ACC112 (cell line): ENCODE data around the gene LZTR1.

Experiments
- H2AFZ ChIP-seq: fragments of 200-600 bp; sonication (generic); one replicate; pipeline ENCODE4 v1.6.0; 2017; ENCODE audit warnings: antibody characterized with exemption, low read length; ENCODE audit not compliant: unreplicated experiment
- H3K27ac ChIP-seq: fragments of 200-600 bp; sonication (generic); 2 replicates; pipeline ENCODE4 v1.5.1; 2014; ENCODE audit warnings: low read depth, mild to moderate bottlenecking, antibody characterized with exemption, low read length, moderate library complexity
- H3K27me3 ChIP-seq: fragments of 200-600 bp; sonication (generic); 2 replicates; pipeline ENCODE4 v1.6.1; 2014; ENCODE audit warnings: mild to moderate bottlenecking, antibody characterized with exemption, low read length, moderate library complexity, mixed read lengths; ENCODE audit not compliant: insufficient read depth
- H3K36me3 ChIP-seq: fragments of 200-600 bp; sonication (generic); 2 replicates; pipeline ENCODE4 v1.6.1; 2016; ENCODE audit warnings: mild to moderate bottlenecking, antibody characterized with exemption, low read length, moderate library complexity, mixed read lengths; ENCODE audit not compliant: insufficient read depth
- H3K4me1 ChIP-seq: fragments of 200-600 bp; sonication (generic); one replicate; pipeline ENCODE4 v1.6.1; 2016; ENCODE audit warnings: low read length, mixed read lengths; ENCODE audit not compliant: insufficient read depth, unreplicated experiment, control insufficient read depth
- H3K4me3 ChIP-seq: fragments of 200-600 bp; sonication (generic); 2 replicates; pipeline ENCODE4 v1.5.1; 2014; ENCODE audit warnings: mild to moderate bottlenecking, low read depth, low read length
- H3K79me2 ChIP-seq: fragments of 200-600 bp; sonication (generic); one replicate; pipeline ENCODE4 v1.6.0; 2016; ENCODE audit warnings: low read length; ENCODE audit not compliant: control insufficient read depth, unreplicated experiment, insufficient read depth

Gene LZTR1

GRCh38 chr22:20951151-20951931 is 30.8 kb upstream of the LZTR1 start:
- Histone ChIP-seq H3K4me1 (peaks cover 10% of the 10 kb centered on the region), H3K4me3 (no peak overlapping the region), H3K27me3 (no peaks in the 10 kb centered on the region), H2AFZ (no peak overlapping the region), H3K79me2 (peaks cover 44% of the 10 kb centered on the region), H3K27ac (no peak overlapping the region), H3K36me3 (0 out of 2 replicates have a peak, but pooled peaks cover 16% of the 10 kb centered on the region)

GRCh38 chr22:20951932-20952380 is 30.1 kb upstream of the LZTR1 start:
- Histone ChIP-seq H3K27me3 (no peaks in the 10 kb centered on the region), H3K27ac (no peak overlapping the region), H2AFZ (no peak overlapping the region), H3K36me3 (0 out of 2 replicates have a peak, but pooled peaks cover 16% of the 10 kb centered on the region), H3K4me3 (no peak overlapping the region), H3K4me1 (peaks cover 4% of the 10 kb centered on the region), H3K79me2 (peaks cover 38% of the 10 kb centered on the region)

DNA sequence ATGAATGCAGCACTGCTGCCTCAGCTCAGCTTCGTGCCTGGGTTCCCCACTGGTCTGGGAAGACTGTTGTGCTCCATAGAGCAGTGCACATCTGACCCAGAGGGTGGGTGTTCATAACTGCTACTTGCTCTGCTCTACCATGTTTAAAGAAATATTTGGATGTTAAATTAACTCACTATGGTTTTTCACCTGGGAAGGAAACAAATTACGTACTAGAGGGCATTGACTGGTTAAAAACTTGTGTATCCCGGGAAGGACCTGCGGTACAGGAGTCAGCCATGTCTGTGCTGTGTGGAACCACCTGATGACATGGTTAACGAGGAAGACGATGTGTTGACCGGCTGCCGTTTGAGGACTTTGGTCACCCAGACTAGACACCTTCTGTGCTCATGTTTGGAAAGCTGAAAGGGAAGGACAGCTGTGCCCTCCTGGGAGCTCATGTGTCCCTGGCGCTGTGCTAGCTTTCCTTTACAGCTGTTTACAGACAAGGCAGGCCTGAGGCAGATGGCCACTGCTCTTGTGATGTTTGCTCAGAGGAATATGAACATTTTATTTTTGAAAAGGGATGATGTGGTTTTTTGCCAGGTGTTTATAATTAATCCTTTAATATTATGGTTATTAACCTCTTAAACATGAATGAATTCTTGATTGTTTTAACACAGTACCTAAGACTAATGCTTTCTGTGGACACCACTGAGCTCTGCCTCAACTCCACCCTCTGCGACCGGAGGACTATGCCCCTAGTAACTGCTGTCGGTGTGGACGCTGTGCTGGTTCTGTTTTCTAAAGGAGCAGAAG is 29.4 kb upstream of the LZTR1 start:
- no peak overlapping the region for H3K4me3 ChIP-seq
- H3K27me3 ChIP-seq = no peaks in the 10 kb centered on the region
- H2AFZ ChIP-seq = no peak overlapping the region
- no peak overlapping the region for H3K27ac ChIP-seq
- H3K36me3 ChIP-seq = 0 out of 2 replicates have a peak, but pooled peaks cover 16% of the 10 kb centered on the region
- H3K4me1 ChIP-seq = peaks cover 6% of the 10 kb centered on the region
- H3K79me2 ChIP-seq = peaks cover 32% of the 10 kb centered on the region

DNA sequence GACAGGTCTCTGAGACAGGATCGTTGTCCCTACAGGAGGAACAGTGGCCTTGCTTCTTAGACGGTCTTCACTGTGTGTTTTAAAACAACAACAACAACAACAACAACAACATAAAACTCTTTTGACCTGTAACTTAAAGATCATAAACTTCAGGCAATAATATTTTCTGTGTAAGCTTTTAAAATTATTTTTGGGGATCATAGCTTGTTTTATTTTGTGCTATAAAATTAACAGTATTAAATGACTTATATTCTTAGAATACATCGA is 28.8 kb upstream of the LZTR1 start:
- Histone ChIP-seq H2AFZ (no peak overlapping the region), H3K27ac (no peak overlapping the region), H3K4me3 (no peak overlapping the region), H3K36me3 (0 out of 2 replicates have a peak, but pooled peaks cover 16% of the 10 kb centered on the region), H3K27me3 (no peaks in the 10 kb centered on the region), H3K79me2 (peaks cover 27% of the 10 kb centered on the region), H3K4me1 (peaks cover 9% of the 10 kb centered on the region)

GRCh38 chr22:20953668-20954500 is 28.2 kb upstream of the LZTR1 start:
- Histone ChIP-seq H3K79me2 (peaks cover 21% of the 10 kb centered on the region), H3K36me3 (0 out of 2 replicates have a peak, but pooled peaks cover 16% of the 10 kb centered on the region), H3K27ac (no peak overlapping the region)

GRCh38 chr22:20955548-20955947 is 26.5 kb upstream of the LZTR1 start:
- no peak overlapping the region for H2AFZ ChIP-seq
- H3K4me1 ChIP-seq = peaks cover 9% of the 10 kb centered on the region
- H3K79me2 ChIP-seq = peaks cover 9% of the 10 kb centered on the region
- H3K4me3 ChIP-seq = no peak overlapping the region
- H3K27ac ChIP-seq = no peak overlapping the region
- no peaks in the 10 kb centered on the region for H3K27me3 ChIP-seq
- 0 out of 2 replicates have a peak, but pooled peaks cover 9% of the 10 kb centered on the region for H3K36me3 ChIP-seq

More at GRCh38 chr22:20953668-20954500, 28.2 kb upstream of the LZTR1 start:
- H2AFZ ChIP-seq = no peak overlapping the region
- H3K4me1 ChIP-seq = peaks cover 9% of the 10 kb centered on the region
- H3K27me3 ChIP-seq = no peaks in the 10 kb centered on the region
- H3K4me3 ChIP-seq = no peak overlapping the region

GRCh38 chr22:20956258-20957101 is 25.6 kb upstream of the LZTR1 start:
- 0 out of 2 replicates have a peak, but pooled peaks cover under 1% of the 10 kb centered on the region for H3K36me3 ChIP-seq
- H3K79me2 ChIP-seq = peaks cover 7% of the 10 kb centered on the region
- peaks cover 5% of the 10 kb centered on the region for H3K4me1 ChIP-seq
- H3K27me3 ChIP-seq = no peaks in the 10 kb centered on the region
- H2AFZ ChIP-seq = no peak overlapping the region
- peak overlapping the region; percentile 82 for H3K4me3 ChIP-seq
- H3K27ac ChIP-seq = no peak overlapping the region

DNA sequence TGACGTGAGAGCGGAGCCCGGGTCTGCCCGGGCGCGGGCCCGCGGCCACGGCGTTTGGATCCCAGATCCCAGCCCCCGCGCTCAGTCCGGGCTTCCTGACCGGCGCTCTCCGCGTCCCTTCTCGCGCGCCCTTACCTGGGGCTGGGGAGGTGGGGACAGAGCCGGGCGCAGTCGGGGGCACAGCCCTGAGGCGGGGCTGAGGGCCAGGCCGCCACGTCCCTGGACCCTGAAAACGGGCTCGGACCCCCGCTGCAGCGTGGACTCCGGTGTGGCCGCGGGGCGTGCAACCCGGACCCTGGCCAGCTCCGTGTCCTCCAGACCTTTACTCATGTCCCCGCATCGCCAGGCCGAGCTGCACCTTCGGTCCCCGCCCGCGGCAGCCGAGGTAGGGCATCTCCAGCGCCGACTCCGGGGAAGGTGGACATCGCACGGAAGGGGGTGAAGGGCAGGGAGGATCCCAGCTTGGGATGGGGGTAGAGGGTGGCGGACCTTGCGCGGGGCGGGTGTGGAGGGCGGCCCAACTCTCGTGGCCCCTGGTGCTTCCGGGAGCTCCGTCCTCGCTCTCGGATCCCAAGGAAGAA is 24.9 kb upstream of the LZTR1 start:
- peak overlapping the region; percentile 68 for H2AFZ ChIP-seq
- H3K4me3 ChIP-seq = peak overlapping the region; percentile 82
- H3K27me3 ChIP-seq = no peaks in the 10 kb centered on the region
- no peak overlapping the region for H3K27ac ChIP-seq
- no peaks in the 10 kb centered on the region for H3K36me3 ChIP-seq
- no peaks in the 10 kb centered on the region for H3K79me2 ChIP-seq
- peaks cover 5% of the 10 kb centered on the region for H3K4me1 ChIP-seq

- Histone ChIP-seq H3K27ac (no peak overlapping the region), H3K4me3 (peak overlapping the region; percentile 82), H3K27me3 (no peaks in the 10 kb centered on the region), H3K4me1 (peaks cover 5% of the 10 kb centered on the region), H3K36me3 (no peaks in the 10 kb centered on the region), H2AFZ (no peak overlapping the region), H3K79me2 (no peaks in the 10 kb centered on the region)
Observed at GRCh38 chr22:20957683-20958431, 24.2 kb upstream of the LZTR1 start.
